SHP77 treated with DMSO at 0.1 percent for 48 hours (cell line): ENCODE results near the gene CIP2A.
A peak's percentile ranks its signal among the peaks of the same experiment; 100 is the strongest.
"Not testable (repeated sequence)": the region's sequence is repeated elsewhere in the genome, so short reads cannot be mapped to it uniquely, and the experiment has no call there.

Source experiments
- DNase-seq: peaks from one replicate; lab custom pipeline; 2025; lab: John Stamatoyannopoulos, UW

Gene CIP2A

DNA sequence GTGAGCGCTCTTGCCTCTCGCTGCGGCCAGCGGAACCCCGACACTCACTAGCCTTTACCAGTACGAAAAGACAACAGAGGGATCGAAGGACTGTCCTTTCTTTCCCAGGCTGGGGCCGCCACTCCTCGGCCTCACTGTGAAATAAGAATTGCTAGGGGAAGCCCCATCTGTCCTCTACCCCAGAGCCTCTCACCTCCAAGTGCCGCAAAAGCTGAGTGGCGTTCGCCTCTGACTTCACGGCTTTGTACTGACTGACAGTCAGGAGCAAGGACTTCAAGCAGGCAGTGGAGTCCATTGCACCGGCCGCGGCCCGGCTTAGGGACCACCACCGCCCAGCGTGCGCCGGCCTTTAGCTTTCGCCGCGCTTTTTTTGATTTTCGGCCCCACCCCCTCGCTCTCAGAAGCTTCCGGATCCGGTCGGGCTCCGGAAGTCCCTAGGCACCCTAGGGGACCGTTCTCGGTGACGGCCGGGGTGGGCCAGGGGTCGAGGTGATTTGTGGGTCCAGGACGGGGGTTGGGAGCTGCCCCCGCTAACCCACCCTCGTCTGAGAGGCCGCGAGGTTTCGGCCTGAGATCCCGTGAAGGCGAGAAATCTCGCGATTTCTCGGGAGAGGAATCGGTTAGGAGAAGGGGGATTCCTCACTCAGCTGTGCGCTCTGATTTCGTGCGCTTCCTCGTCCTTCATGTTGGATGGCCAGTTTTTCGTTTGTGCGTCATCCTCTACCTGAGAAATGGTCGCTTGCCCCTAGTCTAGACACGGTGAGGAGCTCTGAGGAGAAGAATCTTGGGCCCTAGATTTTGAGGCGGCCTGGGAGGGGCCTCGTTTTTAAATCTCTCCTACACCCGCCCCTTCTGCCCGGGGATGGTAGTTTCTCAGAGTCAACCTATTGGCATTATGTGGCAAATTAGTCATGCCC lies at the start of gene CIP2A, which contains the start of gene DZIP3:
TSS of gene CIP2A (minus strand) at position 358 of the 917 bp plus-strand sequence. CDS start at position 295, 63 bp downstream.
TSS of gene DZIP3 (plus strand) at position 642 of the 917 bp plus-strand sequence. CDS start 15,685 bp downstream, outside the sequence.
- DNase-seq = peak; percentile 93

DNA sequence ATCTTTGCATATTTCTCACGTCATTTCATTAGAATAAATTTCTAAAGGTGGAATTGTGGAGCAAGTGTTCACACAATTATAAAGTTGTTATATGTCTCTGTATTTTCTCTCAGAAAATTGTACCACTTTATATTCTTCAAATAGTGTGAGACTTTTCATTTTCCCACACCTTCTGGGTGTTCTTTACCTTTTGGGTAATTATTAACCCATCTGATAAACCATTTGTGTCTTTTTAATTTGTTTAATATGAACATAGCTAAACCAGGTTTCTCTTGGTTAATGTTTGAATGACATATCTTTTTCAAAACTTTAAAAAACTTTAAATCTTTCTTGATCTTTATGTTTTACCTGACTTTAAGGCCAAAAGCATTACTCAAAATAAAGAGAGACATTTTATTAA lies 40.7 kb upstream of the CIP2A start:
- no peak for DNase-seq

DNA sequence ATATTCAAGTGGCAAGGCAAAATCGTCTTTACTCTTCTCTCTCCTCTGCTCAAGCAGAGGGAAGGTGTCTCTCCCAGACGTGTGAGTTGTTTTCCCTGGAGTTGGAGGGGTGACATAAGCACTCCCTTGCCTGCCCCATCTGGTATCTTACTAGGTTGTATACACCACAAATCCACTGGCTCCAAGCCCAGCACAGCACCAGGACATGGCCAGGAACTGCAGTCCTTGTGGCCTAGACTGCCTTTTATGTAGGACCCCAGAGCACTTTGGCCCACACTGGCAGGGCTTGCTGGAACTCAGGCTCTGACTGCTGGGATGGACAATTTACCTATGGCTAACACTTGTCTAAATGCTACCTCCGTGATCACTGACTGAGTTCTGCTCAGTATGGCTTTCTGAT lies 34.3 kb upstream of the CIP2A start:
- DNase-seq = no peak

DNA sequence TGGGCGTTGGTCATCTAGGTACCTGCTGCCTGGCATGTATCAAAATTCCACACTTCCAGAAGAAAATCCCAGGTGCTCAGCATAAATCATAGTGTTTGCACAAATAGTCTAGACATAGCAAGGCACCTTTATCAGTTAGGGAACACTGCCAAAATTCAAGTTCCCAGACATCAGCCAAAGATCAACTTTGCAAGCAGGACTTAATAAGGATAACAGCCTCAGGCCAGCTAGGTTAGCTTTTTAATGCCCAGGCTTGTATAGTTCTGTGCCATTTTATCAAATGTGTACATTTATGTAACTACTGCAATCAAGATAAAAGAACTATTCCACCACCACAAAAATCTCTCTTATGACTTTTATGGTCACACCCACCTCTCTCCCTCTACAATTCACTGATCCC lies 31.0 kb upstream of the CIP2A start:
- no peak for DNase-seq

DNA sequence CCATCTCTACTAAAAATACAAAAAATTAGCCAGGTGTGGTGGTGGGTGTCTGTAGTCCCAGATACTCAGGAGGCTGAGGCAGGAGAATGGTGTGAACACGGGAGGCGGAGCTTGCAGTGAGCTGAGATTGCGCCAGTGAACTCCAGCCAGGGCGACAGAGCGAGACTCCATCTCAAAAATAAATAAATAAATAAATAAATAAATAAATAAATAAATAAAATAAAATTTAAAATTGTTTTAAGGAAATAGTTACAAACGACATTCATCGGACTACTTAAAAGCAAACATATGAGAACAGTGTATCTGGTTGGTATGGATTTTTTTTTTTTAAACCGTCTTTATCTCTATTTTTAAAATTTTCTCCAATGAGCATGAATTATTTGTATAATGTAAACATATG lies 26.9 kb upstream of the CIP2A start:
- not testable (repeated sequence) for DNase-seq

DNA sequence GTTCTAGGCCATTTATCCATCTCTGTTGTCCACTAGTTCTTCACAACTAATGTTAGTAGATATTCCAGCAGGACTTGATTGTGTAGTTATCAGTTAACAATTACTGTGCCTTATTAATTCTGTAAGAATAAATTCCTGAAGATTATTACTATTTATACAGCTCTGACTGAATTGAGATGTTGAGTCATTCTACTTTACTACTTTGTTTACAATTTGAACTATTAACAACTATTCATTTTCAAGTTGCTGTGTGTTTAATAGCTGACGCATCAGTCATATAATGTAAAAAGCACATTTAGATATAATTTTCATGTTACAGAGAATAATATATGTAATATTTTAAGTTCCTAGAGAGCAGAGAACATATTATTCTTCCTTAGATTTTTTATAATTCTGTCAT lies 21.4 kb upstream of the CIP2A start:
- DNase-seq = no peak

DNA sequence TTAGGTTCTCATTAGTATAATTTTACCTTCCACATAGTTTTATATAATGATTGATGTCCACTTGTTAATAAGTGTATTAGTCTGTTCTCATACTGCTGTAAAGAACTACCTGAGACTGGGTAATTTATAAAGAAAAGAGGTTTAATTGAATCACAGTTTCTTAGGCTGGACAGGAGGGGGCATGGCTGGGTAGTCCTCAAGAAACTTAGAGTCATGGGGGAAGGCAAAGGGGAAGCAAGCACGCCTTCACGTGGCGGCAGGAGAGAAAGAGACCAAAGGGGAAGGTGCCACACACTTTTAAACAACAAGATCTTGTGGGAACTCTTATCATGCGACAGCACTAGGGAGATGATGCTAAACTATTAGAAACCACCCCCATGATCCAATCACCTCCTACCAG lies 19.5 kb upstream of the CIP2A start:
- no peak for DNase-seq

DNA sequence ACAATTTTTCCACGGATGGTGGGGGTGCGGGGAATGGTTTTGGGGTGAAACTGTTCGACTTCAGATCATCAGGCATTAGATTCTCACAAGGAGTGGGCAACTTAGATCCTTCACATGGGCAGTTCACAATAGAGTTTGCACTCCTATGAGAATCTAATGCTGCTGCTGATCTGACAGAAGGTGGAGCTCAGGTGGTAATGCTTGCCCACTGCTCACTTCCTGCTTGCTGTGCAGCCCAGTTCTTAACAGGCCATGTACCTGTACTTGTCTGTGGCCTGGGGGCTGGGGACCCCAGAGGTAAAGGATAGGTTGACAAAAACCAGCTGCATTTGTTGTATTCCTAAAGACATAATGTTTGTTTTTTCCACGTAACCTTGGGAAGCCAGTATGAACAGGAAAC lies 16.3 kb upstream of the CIP2A start:
- DNase-seq = no peak

DNA sequence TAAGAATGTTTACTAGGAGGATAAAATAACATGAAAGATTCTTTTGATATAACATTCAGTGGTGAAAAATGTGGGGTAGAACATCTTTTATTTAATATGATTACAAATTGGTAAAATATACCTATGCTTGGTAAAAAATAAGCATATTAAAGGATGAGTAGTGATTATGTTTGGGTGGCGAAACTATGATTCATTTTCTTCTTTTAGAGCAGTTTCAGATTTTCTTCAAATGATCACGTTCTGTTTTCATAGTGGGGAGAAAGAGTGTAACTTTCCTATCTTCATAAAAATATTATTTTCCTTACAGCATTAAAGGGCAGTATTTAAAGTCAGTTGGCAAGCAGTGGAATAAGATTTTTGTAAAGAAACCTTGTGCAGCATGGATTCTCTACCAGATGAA lies 15.8 kb upstream of the CIP2A start:
- no peak for DNase-seq

DNA sequence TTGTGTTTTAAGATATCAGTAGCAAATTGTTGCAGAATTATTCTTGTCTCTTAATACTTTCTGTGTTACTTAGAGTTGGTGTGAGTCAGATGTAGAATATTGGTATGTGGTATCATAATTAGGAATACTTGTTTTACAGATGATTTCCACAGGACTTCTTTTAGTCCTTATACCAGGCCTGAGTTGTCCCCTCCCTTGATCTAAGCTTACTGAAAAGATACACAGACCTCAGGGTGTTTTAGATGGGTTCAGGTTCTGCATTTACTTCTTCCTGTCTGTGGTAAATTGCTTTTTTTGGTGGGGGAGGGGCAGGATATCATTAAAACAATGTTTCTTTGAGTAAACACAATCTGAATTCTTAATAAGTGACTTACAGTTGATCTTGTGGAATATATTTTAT lies 14.5 kb upstream of the CIP2A start:
- no peak for DNase-seq

DNA sequence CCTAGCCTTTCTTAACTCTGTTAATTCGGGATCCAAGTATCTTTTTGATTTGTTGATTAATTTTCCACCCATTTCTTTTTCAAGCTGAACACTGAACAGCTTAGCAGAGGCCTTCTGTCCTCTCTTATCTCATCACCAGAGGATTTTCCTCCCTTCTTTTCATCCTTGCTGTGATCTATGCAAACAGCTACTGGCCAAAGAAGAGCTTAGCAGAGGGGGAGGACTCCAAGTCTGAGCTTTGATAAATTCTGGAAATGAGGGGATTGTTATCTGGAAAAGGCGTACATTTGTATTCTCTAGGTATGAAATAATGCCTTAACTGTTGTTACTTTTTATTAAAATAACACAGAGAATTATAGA lies 13.7 kb upstream of the CIP2A start:
- no peak for DNase-seq

DNA sequence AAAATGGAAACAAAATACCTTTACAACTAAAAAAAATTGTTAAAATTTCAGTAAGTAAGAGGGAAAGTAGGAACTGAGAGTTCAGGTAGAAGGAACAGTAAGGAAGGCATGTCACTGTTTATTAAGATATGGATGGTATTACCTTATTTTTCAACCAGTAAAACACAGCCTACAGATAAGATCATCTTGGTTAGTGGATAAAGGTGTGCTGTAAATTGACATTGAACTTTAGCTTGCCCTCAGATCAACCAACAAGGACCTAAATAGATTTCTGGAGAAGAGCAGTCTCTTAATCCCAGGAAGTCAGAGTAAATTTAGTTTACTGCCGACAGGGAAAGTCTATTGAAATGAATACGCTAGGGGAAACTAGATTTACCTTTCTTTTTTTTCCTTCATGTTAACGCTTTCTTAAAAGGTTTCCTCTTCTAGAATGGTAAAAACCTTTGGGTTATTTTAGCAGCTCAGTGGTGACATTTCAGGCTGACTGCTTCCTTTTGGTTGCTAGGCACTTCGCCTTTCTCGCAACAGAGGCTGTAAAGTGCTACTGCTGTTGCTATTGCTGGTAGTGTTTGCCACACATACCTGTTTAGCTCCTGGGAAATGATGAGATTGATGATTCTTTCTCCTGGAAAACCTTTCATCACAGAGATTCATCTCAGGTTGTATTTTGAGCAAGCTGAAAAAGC lies 13.2 kb upstream of the CIP2A start:
- DNase-seq = no peak

DNA sequence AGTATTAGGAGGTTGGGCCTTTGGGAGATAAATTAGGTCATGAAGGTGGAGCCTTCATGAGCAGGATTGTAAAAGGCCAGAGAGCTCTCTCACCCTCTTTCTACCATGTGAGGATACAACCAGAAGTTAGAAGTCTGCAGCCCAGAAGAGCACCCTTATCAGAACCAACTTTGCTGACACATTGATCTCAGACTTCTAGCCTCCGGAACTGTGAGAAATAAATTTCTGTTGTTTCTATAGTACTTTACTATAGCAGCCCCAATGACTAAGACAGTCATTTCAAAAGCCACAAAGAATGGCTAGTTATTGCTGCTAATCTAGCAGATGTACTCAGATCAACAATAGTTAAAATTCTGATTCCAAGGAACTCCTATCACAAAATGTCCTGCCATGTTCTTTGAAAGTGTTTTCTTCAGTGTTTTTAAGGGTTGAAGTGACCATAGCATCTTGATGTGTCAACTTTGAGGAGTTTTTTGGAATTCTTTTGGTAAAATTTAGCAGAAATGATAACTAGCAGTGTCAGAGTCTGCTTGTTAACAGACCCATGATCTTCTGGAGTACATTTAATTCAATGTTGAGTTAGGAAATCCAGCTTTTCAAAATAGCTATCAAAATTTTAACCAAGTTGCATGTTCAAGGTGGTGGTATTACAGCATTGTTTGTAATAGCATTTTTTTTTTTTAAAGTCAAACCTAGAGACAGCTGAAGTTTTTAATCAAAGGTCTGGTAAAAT lies 10.6 kb upstream of the CIP2A start:
- no peak for DNase-seq

DNA sequence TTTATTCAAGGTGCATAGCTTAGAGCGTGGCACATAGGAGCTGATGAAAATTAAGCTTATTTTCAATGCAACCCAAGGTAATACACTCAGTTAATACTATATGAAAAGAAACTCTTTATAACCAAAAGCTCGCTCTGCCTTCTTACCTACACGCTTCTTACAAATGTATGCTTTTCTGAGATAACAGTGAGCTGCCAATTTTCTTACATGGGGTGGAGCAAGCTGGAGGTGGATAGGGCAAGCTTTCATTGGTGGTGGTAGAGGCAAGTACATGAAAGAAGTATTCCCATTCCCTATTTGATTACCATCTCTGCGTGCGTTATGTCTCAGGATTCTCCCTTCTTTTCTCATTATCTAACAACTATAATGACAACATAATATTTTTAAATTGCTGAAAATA lies 9.1 kb upstream of the CIP2A start:
- DNase-seq = no peak

DNA sequence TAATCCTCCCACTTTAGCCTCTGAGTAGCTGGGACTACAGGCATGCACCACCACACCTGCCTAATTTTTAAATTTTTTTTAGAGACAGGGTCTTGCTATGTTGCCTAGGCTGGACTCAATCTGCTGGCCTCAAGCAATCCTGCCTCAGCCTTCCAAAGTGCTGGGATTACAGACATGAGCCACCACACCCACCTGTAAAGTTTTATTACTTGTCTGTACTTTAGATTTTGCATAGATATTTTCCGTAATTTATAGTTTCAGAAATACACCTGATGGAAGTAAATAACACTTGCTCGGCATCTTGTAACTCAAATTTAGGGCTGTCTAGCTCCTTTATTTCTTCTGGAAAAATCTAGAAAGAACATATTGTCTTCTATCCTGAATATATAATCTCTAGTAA lies 6.1 kb upstream of the CIP2A start:
- DNase-seq = no peak

DNA sequence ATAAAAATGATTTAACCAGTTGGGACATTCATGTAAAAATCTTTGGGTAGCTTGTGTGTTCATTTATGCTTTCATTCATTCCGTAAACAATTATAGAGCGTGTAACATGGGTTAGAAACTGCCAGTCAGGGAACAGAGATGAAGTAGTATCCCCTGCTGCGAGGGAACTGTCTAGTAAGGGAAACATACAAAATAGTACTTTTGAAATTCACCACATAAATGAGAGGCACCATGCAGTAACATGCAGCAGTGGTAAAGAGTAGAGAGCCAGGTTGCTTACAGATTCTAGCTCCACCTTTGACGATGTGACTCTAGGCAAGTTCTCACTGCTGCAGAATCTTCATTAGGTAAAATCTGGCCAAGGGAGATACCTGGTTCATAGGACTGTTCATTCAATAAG lies 1.2 kb upstream of the CIP2A start:
- no peak for DNase-seq

DNA sequence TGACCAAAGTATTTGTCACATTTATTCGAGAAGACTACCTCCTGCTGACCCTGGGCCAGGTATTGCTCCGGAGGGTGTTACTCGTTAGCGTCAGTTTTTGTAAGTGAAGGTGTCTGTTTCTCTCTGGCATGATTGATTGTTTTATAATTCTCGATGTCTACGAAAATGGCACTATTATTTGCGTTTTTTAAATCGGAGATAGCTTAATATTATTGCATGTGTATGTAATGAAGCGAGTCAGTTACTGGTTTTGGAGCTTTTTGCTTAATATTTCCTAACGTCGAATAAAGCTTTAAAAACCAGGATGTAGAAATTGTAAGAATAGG lies 723 bp upstream of the CIP2A start:
- no peak for DNase-seq

DNA sequence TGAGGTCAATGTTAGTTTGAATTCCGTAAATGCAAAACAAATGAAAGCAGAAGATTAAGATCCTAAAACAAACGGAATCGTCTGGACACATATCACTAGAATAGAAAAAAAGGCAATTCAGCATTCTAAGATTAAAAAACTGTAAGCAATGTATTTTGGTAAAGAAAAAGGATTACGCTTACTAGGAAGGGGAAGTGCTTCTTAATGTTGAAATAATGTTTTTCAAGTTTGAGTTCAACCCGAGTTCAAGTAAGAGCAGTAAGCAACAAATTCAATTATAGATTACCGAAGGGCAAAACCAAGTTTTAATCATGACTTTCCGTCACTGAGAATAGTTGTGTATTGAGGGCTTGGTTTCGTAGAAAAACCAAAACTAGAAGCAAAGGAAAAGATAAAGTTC lies 637 bp downstream of the CIP2A start:
- DNase-seq = no peak

DNA sequence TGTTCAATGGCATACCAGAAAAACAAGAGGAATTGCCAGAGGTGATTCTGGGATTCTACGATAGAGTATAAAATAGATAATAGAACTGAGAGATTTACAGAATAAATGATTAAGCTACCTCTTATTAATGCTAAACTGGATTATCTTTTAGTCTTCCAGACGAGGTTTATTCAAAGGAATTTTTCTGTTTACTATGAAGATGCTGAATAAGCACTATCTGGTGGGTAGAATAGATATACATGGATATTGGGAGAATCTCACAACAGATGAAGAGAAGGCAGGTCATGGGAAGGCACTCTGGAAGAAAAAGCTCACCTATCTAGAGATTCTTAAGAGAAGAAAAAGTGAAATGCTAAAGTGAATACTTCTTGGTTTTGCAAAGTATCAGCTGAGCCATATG lies 11.2 kb downstream of the CIP2A start:
- DNase-seq = no peak

DNA sequence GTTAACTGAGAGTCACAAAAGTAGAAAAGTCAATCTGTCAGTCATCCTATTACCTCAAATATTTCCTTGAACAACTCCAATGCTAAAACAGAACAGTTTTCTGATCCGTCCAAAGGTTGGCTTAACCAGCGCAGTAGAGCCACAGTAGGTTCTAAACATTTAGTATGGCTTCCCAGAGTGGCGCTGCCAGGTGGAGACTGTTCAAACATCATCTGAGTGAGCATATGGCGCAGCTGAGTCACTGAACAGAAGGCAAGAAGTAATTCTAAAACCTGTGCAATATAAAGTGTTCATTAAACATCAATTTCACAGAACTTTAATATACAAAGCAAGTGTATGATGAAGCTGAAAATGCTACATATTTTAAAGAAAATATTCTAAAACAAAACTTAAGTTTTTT lies 19.9 kb downstream of the CIP2A start:
- no peak for DNase-seq

DNA sequence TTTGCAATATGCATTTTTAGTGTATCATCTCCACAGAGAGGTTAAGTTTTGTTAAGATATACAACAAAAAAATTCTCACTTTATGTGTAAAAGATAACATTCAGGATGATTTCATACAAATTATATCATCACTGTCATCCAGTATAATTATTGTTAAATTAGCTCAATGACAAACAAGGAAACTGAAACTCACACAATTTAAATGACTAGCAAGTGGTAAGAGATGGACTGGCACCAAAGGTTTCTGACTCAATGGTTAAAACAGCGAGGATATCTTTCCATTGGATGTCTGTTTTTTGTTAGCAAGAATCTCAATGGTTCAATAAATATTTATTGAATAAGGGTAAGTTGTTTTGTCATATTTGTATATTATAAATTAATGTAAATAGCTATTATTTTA lies 22.6 kb downstream of the CIP2A start:
- DNase-seq = no peak

DNA sequence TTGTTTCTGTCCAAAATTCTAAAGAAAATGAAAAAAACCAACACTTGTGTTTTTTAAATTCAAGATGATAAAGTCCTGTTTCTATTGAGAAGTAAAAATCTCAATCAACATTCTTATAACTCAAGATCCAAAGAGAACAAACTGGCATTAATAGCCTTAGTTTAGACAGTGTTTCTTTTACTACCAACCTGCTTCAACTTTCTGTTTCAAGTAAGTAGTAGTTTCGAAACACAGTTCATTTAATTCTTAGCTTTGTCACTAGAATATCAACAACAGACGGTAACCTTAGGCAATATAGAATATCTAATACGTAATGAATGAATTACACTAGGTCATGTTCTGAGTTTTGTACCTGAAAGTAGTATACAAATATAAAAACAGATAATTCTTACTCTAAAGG lies 23.7 kb downstream of the CIP2A start:
- DNase-seq = no peak

DNA sequence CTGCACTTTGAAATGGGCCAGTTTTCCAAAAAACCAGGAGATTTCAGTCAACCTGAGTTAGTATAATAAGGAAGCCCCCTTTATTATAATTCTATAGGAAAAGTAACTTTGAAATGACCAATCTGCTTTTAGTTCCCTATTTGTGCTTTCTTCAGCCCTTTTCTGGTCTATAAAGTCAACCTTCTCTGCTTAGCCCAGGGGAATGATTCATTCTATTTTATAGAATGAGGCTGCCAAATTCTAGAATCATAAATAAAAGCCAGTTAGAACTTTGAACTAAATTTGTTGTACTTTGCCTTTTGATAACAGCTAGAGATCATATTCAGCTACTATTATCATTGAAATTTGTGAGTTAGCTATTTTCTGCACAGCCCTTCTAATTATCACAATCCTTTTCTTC lies 24.7 kb downstream of the CIP2A start:
- no peak for DNase-seq
